Kidney (tissue), 14 donors: ENCODE measurements around the gene AUTS2. TPM values are rescaled to one million over a fixed set of nuclear protein-coding genes. Genes with fewer than 3 reads are reported as not detected.

Source experiments
- DNase-seq, 5 donors: peaks; one replicate each; pipeline ENCODE4 v3.0.0-alpha.2; 2013 to 2020
- FAIRE-seq: peaks from 2 replicates; lab custom pipeline; 2012; peaks lifted over from hg19 to GRCh38; lab: Jason Lieb, UNC
- H3K27ac ChIP-seq, 2 donors: one replicate each; pipeline ENCODE4 v1.7.0; 2013; ENCODE audit warnings: low read depth in 2 of 2, low read length in 2 of 2, inconsistent platforms in 1 of 2
- H3K27me3 ChIP-seq: one replicate; pipeline ENCODE4 v1.7.1; 2013; ENCODE audit warnings: low read length, inconsistent platforms; ENCODE audit not compliant: control insufficient read depth, insufficient read depth
- H3K36me3 ChIP-seq, 3 donors: one replicate each; pipeline versions ENCODE4 v1.7.0 to v1.7.1; 2013; ENCODE audit warnings: low read length in 3 of 3, control low read depth in 1 of 3, inconsistent platforms in 1 of 3; ENCODE audit not compliant: insufficient read depth in 3 of 3, control insufficient read depth in 2 of 3
- H3K4me1 ChIP-seq, 3 donors: one replicate each; pipeline versions ENCODE4 v1.7.0 to v1.7.1; 2013; ENCODE audit warnings: low read length in 3 of 3, inconsistent platforms in 1 of 3, low read depth in 1 of 3; ENCODE audit not compliant: control insufficient read depth in 2 of 3, insufficient read depth in 2 of 3
- H3K4me3 ChIP-seq, 3 donors: one replicate each; pipeline versions ENCODE4 v1.7.0 to v1.8.1; 2013; ENCODE audit warnings: low read length in 3 of 3, control low read depth in 1 of 3, inconsistent platforms in 1 of 3
- H3K9ac ChIP-seq, 3 donors: one replicate each; pipeline versions ENCODE4 v1.7.0 to v1.7.1; 2013; ENCODE audit warnings: low read length in 3 of 3, control low read depth in 1 of 3, inconsistent platforms in 1 of 3
- H3K9me3 ChIP-seq, 3 donors: one replicate each; pipeline versions ENCODE4 v1.7.0 to v1.7.1; 2013; ENCODE audit warnings: low read length in 3 of 3, control low read depth in 1 of 3, inconsistent platforms in 1 of 3; ENCODE audit not compliant: control insufficient read depth in 2 of 3, insufficient read depth in 1 of 3
- intact Hi-C: fragments of 100-400 bp; cut with DNase I; formaldehyde crosslinking; loops from one replicate; pipeline ENCODE4 v1.11.1; 2022
- polyA plus RNA-seq: library from polyadenylated mRNA; stranded (reverse); fragments of 350-450 nt; fragmentation: Illumina TruSeq; extraction: RNeasy Lipid Tissue Mini Kit (QIAGEN cat#74804); gene quantifications from one replicate; pipeline ENCODE4 v1.2.3, GENCODE V29; 2014; ENCODE audit warnings: low read depth, low replicate concordance; ENCODE audit not compliant: insufficient read depth
- total RNA-seq: library from RNA; stranded (reverse); fragmentation: NEBNext Ultra II Directional; extraction: Animal tissue kit (Norgen Biotek cat#: 25700); gene quantifications from one replicate; pipeline ENCODE4 v1.2.1, GENCODE V29; 2021
- TF ChIP-seq, protein P1 (sequence below): IDR thresholded peaks from 3 replicates; pipeline ENCODE4 v1.5.1; 2012; ENCODE audit warnings: mild to moderate bottlenecking, moderate library complexity, borderline replicate concordance; ENCODE audit not compliant: insufficient read depth; ENCODE audit errors: extremely low read depth
- donor health status: control.
- donor health status: control.
- donor health status: control.
- donor health status: control.
- donor health status: control.
- donor health status: DM: yes; HTN: yes; CAD: no.
- donor health status: Normal renal cell carcinoma (clear cell type).

AUTS2 gene
- total and polyA plus RNA-seq, 2 donors from 2014 or later: 5.2 to 33.8 TPM

DNA sequence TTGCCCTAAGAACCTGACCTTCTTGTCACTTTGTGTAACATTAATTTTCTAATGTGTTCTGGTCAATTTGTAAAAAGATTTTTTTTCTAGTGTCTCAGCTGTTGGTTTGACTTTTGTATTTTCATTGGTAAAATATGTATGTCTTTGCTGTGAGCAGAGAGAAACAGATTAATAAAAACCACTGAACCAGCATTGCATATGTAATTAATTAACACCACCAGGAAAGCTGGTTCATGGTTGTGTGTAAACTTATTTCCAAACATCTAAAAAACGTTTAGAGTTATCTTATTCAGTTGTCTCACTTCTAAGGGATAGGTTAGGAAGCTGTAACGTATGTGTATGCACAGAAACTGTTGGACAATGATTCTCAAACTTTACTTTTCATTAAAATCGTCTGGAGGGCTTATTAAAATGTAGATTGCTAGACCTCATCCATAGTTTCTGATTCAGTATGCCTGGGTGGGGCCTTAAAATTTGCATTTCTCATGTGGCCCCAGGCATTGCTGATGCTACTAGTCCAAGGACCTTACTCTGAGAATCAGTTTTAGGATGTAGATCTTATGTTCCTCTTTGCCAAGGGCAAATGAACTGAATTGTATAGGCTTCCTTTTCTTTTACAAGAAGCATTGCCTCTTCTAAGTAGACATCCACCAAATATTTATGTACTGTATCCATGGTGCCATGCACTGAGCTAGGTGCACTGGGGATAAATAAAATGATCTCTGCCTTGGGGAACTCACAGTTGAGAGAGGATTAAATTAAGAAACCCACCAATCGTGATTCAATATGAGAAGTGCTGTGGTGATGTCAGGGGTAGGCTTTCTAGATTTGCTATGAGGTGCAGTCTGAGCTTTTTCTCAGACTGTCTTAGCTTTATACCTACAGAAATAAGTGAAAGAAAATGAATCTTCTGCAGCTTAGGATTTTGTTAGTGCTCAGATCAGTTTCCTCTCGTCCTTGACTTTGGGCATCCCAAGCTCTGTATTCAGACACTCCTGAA lies 98.7 kb downstream of the AUTS2 start:
- H3K9me3 ChIP-seq: no peaks in the 10 kb centered on the region
- no peaks in the 10 kb centered on the region for H3K4me1 ChIP-seq
- no peak overlapping the region for H3K4me3 ChIP-seq
- no peak overlapping the region for H3K27ac ChIP-seq
- no peaks in the 10 kb centered on the region for H3K36me3 ChIP-seq
- no peak overlapping the region for H3K9ac ChIP-seq
- intact Hi-C loops: no loop called here
- TF ChIP-seq, protein P1, sequence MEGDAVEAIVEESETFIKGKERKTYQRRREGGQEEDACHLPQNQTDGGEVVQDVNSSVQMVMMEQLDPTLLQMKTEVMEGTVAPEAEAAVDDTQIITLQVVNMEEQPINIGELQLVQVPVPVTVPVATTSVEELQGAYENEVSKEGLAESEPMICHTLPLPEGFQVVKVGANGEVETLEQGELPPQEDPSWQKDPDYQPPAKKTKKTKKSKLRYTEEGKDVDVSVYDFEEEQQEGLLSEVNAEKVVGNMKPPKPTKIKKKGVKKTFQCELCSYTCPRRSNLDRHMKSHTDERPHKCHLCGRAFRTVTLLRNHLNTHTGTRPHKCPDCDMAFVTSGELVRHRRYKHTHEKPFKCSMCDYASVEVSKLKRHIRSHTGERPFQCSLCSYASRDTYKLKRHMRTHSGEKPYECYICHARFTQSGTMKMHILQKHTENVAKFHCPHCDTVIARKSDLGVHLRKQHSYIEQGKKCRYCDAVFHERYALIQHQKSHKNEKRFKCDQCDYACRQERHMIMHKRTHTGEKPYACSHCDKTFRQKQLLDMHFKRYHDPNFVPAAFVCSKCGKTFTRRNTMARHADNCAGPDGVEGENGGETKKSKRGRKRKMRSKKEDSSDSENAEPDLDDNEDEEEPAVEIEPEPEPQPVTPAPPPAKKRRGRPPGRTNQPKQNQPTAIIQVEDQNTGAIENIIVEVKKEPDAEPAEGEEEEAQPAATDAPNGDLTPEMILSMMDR: no peak
- no peak for DNase-seq
- no peak for FAIRE-seq
- H3K27me3 ChIP-seq: no peaks in the 10 kb centered on the region

DNA sequence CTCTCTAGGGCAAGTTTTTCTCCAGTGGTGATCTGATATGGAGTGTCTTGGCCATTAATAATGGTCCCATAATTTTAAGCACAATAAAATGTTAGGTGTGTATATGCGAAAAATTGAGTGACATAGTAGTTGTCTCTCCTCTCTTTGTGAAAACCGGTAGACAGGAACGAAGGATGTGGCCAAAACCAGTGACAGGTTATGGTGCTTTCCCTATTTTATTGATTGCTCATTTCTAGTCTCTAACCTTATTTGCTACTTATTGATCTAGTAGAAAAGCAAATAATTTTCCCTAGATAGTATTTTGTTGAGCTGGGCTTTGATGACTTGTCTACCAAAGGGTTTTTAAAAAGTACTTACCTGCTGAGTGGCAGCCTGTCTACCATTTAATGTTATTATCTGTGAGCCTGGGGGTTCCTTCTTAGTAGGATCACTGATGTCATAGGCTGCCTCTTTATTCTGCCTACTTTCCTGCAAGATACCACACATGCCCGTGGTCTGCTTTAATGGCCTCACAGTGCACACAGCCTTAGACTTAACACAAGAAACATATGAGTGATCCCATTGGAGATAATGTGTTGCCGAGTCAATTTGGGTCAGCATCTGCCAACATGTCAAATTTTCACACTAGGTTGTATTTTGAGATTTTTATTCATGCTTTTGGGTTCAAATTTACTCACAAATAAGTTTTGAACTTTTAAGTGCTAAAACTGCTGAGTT lies 100.0 kb downstream of the AUTS2 start:
- Histone ChIP-seq H3K27ac (no peak overlapping the region), H3K36me3 (no peaks in the 10 kb centered on the region), H3K9ac (no peak overlapping the region), H3K27me3 (no peaks in the 10 kb centered on the region), H3K4me1 (no peaks in the 10 kb centered on the region), H3K9me3 (no peaks in the 10 kb centered on the region), H3K4me3 (no peak overlapping the region)
- intact Hi-C loops: no loop called here
- TF ChIP-seq, protein P1: no peak
- no peak for FAIRE-seq
- DNase-seq: no peak

DNA sequence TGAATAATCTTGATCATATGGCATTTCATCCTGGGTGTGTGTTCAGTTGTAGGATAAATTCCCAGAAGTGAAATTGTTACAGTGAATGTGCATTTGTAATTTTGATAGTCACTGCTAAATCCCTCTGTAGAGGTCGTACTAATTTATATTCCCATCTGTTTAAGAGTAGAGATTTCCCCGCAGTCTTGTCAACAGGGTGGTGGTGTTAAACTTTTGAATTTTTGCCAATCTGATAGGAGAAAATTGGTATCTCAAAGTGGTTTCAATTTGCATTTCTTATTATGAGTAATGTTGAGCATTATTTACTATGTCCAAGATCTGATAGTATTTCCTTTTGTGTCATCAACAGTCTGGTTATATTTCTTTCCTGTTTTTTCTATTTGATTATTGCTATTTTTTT lies 101.7 kb downstream of the AUTS2 start:
- no peak overlapping the region for H3K27ac ChIP-seq
- no peaks in the 10 kb centered on the region for H3K36me3 ChIP-seq
- H3K4me3 ChIP-seq: no peak overlapping the region
- H3K4me1 ChIP-seq: no peaks in the 10 kb centered on the region
- no peak for DNase-seq
- no peak overlapping the region for H3K9ac ChIP-seq
- TF ChIP-seq, protein P1: no peak
- H3K9me3 ChIP-seq: no peaks in the 10 kb centered on the region
- FAIRE-seq: no peak
- no peaks in the 10 kb centered on the region for H3K27me3 ChIP-seq
- intact Hi-C loops: no loop called here
